ENCODE results near the gene WDR73.

WDR73 gene

GRCh38 chr15:84668221-84668982 lies 14.3 kb upstream of the WDR73 start:
- DNase-seq (ENCODE audit: low read depth) = no peak
- TF ChIP-seq CTCF (IDR thresholded peaks at IDR 0.05; ENCODE audit: low read depth, low read length, missing control alignments) = no peak

GRCh38 chr15:84666373-84666772 lies 12.3 kb upstream of the WDR73 start:
- H3K4me3 ChIP-seq (ENCODE audit: low read depth, low read length) = no peak overlapping the region
- no peak for DNase-seq (ENCODE audit: low read depth)
- no peak for TF ChIP-seq CTCF (IDR thresholded peaks at IDR 0.05; ENCODE audit: low read depth, low read length, missing control alignments)

More at GRCh38 chr15:84668221-84668982, 14.3 kb upstream of the WDR73 start:
- H3K4me3 ChIP-seq (ENCODE audit: low read depth, low read length) = no peak overlapping the region

GRCh38 chr15:84661001-84661400 lies 6.9 kb upstream of the WDR73 start:
- DNase-seq (ENCODE audit: low read depth) = no peak
- TF ChIP-seq CTCF (IDR thresholded peaks at IDR 0.05; ENCODE audit: low read depth, low read length, missing control alignments) = no peak
- no peak overlapping the region for H3K4me3 ChIP-seq (ENCODE audit: low read depth, low read length)

- DNase-seq (ENCODE audit: low read depth) = no peak
- no peak overlapping the region for H3K4me3 ChIP-seq (ENCODE audit: low read depth, low read length)
- TF ChIP-seq CTCF (IDR thresholded peaks at IDR 0.05; ENCODE audit: low read depth, low read length, missing control alignments) = no peak
These were observed 6.1 kb upstream of the WDR73 start for GRCh38 chr15:84659904-84660781.

GRCh38 chr15:84658788-84659411 lies 4.8 kb upstream of the WDR73 start:
- TF ChIP-seq CTCF (IDR thresholded peaks at IDR 0.05; ENCODE audit: low read depth, low read length, missing control alignments) = no peak
- no peak for DNase-seq (ENCODE audit: low read depth)
- peak overlapping the region; percentile 58 for H3K4me3 ChIP-seq (ENCODE audit: low read depth, low read length)

- TF ChIP-seq CTCF (IDR thresholded peaks at IDR 0.05; ENCODE audit: low read depth, low read length, missing control alignments) = peak; percentile 71
- H3K4me3 ChIP-seq (ENCODE audit: low read depth, low read length) = peak within 1 kb of the TSS; percentile 58
- DNase-seq (ENCODE audit: low read depth) = peak; percentile 34
These were observed 4.2 kb upstream of the WDR73 start, which contains the start of gene NMB for GRCh38 chr15:84658080-84658787. Gene NMB, minus strand, starts transcription at chr15:84658199. Its CDS starts 47 bp downstream, at chr15:84658152.
